ENCODE measurements around the gene ADAMTS1. TPM values are rescaled to one million over a fixed set of nuclear protein-coding genes. Genes with fewer than 3 reads are reported as not detected.

The ADAMTS1 gene
- total RNA-seq, 1 donor: 243 TPM

- Histone ChIP-seq H3K27ac (ENCODE audit: low read depth, low read length) (peak overlapping the region; percentile 89), H3K79me2 (ENCODE audit: insufficient read depth, low read length) (peaks cover 48% of the 10 kb centered on the region), H2AFZ (ENCODE audit: low read length) (no peak overlapping the region), H3K4me1 (ENCODE audit: insufficient read depth, low read length) (peaks cover 35% of the 10 kb centered on the region), H3K36me3 (ENCODE audit: insufficient read depth, low read length) (peaks cover 47% of the 10 kb centered on the region), H4K20me1 (ENCODE audit: insufficient read depth, low read length) (peaks cover 55% of the 10 kb centered on the region), H3K9me3 (ENCODE audit: low read depth, low read length) (no peaks in the 10 kb centered on the region), H3K4me2 (ENCODE audit: insufficient read depth, low read length) (peak overlapping the region; percentile 91), H3K4me3 (ENCODE audit: insufficient read depth, low read length) (peak overlapping the region; percentile 94), H3K27me3 (ENCODE audit: insufficient read depth, low read length) (no peaks in the 10 kb centered on the region)
- DNase-seq (ENCODE audit: insufficient read length, low spot score, missing footprints): peak; percentile 29
- TF ChIP-seq, protein P1, sequence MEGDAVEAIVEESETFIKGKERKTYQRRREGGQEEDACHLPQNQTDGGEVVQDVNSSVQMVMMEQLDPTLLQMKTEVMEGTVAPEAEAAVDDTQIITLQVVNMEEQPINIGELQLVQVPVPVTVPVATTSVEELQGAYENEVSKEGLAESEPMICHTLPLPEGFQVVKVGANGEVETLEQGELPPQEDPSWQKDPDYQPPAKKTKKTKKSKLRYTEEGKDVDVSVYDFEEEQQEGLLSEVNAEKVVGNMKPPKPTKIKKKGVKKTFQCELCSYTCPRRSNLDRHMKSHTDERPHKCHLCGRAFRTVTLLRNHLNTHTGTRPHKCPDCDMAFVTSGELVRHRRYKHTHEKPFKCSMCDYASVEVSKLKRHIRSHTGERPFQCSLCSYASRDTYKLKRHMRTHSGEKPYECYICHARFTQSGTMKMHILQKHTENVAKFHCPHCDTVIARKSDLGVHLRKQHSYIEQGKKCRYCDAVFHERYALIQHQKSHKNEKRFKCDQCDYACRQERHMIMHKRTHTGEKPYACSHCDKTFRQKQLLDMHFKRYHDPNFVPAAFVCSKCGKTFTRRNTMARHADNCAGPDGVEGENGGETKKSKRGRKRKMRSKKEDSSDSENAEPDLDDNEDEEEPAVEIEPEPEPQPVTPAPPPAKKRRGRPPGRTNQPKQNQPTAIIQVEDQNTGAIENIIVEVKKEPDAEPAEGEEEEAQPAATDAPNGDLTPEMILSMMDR (IDR thresholded peaks at IDR 0.05; ENCODE audit: extremely low read depth, low read depth, low read length): no peak
Observed at GRCh38 chr21:26844258-26845065, 747 bp downstream of the ADAMTS1 start.

DNA sequence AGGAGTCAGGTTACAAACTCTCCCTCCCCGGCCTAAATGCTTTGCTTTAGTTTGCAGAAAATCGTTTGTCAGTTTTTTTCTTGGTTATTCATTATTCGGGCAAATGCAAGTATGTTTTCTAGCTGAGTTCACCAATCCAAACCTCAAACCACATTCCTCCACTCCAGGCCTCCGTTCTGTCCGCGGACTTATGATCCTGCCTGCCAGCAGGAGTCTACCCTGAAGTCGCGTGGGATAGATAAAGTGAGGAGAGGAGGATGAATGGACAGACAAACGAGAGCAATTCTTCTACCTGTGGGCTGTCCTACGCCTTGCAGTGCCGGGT lies 1.3 kb downstream of the ADAMTS1 start:
- TF ChIP-seq, protein P1 (IDR thresholded peaks at IDR 0.05; ENCODE audit: extremely low read depth, low read depth, low read length): no peak
- peak overlapping the region; percentile 89 for H3K27ac ChIP-seq (ENCODE audit: low read depth, low read length)
- H4K20me1 ChIP-seq (ENCODE audit: insufficient read depth, low read length): peaks cover 60% of the 10 kb centered on the region
- peaks cover 53% of the 10 kb centered on the region for H3K36me3 ChIP-seq (ENCODE audit: insufficient read depth, low read length)
- peaks cover 48% of the 10 kb centered on the region for H3K79me2 ChIP-seq (ENCODE audit: insufficient read depth, low read length)
- H3K4me2 ChIP-seq (ENCODE audit: insufficient read depth, low read length): peak overlapping the region; percentile 91
- H3K9me3 ChIP-seq (ENCODE audit: low read depth, low read length): no peaks in the 10 kb centered on the region
- peak; percentile 76 for DNase-seq (ENCODE audit: insufficient read length, low spot score, missing footprints)
- no peaks in the 10 kb centered on the region for H3K27me3 ChIP-seq (ENCODE audit: insufficient read depth, low read length)
- H3K4me1 ChIP-seq (ENCODE audit: insufficient read depth, low read length): peaks cover 39% of the 10 kb centered on the region
- peak overlapping the region; percentile 94 for H3K4me3 ChIP-seq (ENCODE audit: insufficient read depth, low read length)
- no peak overlapping the region for H2AFZ ChIP-seq (ENCODE audit: low read length)

DNA sequence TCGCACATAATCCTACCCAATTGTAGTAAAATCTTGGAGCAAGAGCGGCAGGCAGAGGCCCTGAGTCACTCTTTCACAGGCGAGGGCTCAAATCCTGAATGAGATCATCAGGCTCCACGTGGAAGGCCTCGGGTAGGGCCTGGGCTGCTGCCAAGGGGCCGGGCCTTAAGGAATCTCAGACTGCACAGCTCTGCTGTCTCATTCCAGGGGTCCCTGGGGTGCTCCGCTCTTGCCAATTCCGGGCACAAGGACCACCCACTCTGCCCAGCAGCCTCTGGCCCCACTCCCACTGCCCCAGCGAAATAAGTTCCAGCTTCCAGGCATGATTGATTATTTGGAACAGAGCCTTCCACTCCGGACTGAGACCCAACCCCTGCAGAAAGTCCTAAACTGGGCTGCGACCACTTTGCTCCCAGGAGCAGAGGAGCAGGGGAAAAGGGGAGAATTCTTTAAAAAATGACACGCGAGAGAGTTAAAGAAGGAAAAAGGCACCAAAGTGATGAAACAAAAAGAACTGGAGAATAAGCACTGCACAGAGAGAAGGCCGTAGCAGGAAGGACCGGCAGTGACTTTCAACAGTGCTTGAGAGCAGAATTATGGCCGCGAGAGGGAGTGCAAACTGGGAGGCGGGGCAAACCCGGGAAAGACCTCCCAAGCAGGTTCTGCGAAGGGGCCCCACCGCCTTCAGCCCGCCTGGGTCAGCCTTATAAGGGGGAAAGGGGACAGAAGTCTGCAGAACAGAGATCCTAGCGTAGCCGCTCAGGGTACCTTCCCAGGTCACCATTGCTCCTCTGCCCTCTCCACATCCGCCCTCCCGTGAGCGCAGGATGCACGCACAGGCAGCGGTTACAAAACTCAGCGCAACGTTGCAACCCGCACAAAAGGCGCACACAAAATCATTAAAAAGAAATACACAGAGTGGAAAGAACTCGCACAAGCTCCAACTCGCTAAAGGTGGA lies 2.0 kb downstream of the ADAMTS1 start:
- Histone ChIP-seq H3K36me3 (ENCODE audit: insufficient read depth, low read length) (peaks cover 59% of the 10 kb centered on the region), H3K4me1 (ENCODE audit: insufficient read depth, low read length) (peaks cover 39% of the 10 kb centered on the region), H3K79me2 (ENCODE audit: insufficient read depth, low read length) (peaks cover 48% of the 10 kb centered on the region), H3K4me2 (ENCODE audit: insufficient read depth, low read length) (peak overlapping the region; percentile 91), H3K9me3 (ENCODE audit: low read depth, low read length) (no peaks in the 10 kb centered on the region), H3K27ac (ENCODE audit: low read depth, low read length) (peak overlapping the region; percentile 89), H3K27me3 (ENCODE audit: insufficient read depth, low read length) (no peaks in the 10 kb centered on the region), H4K20me1 (ENCODE audit: insufficient read depth, low read length) (peaks cover 67% of the 10 kb centered on the region), H2AFZ (ENCODE audit: low read length) (no peak overlapping the region), H3K4me3 (ENCODE audit: insufficient read depth, low read length) (peak overlapping the region; percentile 94)
- DNase-seq (ENCODE audit: insufficient read length, low spot score, missing footprints): peak; percentile 95
- TF ChIP-seq, protein P1 (IDR thresholded peaks at IDR 0.05; ENCODE audit: extremely low read depth, low read depth, low read length): peak; percentile 19
